Neural cell (in vitro differentiated cells): ENCODE results near the gene CELSR2. TPM values are rescaled to one million over a fixed set of nuclear protein-coding genes. Genes with fewer than 3 reads are reported as not detected.

Experiments
- H2AFZ ChIP-seq: fragments of 200-600, 300-800 bp; sonication (generic), shearing (Covaris generic); 2 replicates; pipeline ENCODE4 v1.6.0; 2014; ENCODE audit warnings: low read depth, mild to moderate bottlenecking, antibody characterized with exemption, low read length, moderate library complexity
- H3F3A ChIP-seq: fragments of 200-600 bp; shearing (Covaris generic); 2 replicates; pipeline ENCODE4 v1.6.1; 2016; ENCODE audit warnings: mild to moderate bottlenecking, moderate library complexity, mixed read lengths, antibody characterized with exemption, low read length; ENCODE audit not compliant: insufficient read depth, poor library complexity, severe bottlenecking
- H3K27ac ChIP-seq: fragments of 200-600, 300-800 bp; sonication (generic), shearing (Covaris generic); 2 replicates; pipeline ENCODE4 v1.5.1; 2014; ENCODE audit warnings: mild to moderate bottlenecking, low read length, moderate library complexity
- H3K27me3 ChIP-seq: fragments of 300-800, 200-600 bp; sonication (generic), shearing (Covaris generic); 2 replicates; pipeline ENCODE4 v1.6.0; 2014; ENCODE audit warnings: mild to moderate bottlenecking, low read depth, low read length, moderate library complexity; ENCODE audit not compliant: insufficient read depth
- H3K36me3 ChIP-seq: fragments of 300-800, 200-600 bp; sonication (generic), shearing (Covaris generic); 2 replicates; pipeline ENCODE4 v1.5.1; 2014; ENCODE audit warnings: mild to moderate bottlenecking, antibody characterized with exemption, low read length, moderate library complexity; ENCODE audit not compliant: insufficient read depth
- H3K4me2 ChIP-seq: fragments of 300-800, 200-600 bp; sonication (generic), shearing (Covaris generic); 2 replicates; pipeline ENCODE4 v1.6.0; 2014; ENCODE audit warnings: mild to moderate bottlenecking, low read length
- H3K4me3 ChIP-seq: fragments of 300-800, 200-600 bp; sonication (generic), shearing (Covaris generic); 2 replicates; pipeline ENCODE4 v1.5.1; 2014; ENCODE audit warnings: mild to moderate bottlenecking, low read length, moderate library complexity
- H3K79me2 ChIP-seq: fragments of 200-600 bp; shearing (Covaris generic); replicated peaks from 2 replicates; pipeline ENCODE4 v1.6.0; 2014; ENCODE audit warnings: mild to moderate bottlenecking, low read length, moderate library complexity; ENCODE audit not compliant: insufficient read depth
- H3K9ac ChIP-seq: fragments of 300-800, 200-600 bp; sonication (generic), shearing (Covaris generic); 2 replicates; pipeline ENCODE4 v1.6.1; 2016; ENCODE audit warnings: mild to moderate bottlenecking, low read length, mixed read lengths
- H3K9me2 ChIP-seq: fragments of 200-600 bp; shearing (Covaris generic); 2 replicates; pipeline ENCODE4 v1.6.1; 2016; ENCODE audit warnings: mild to moderate bottlenecking, low read length, mixed read lengths; ENCODE audit not compliant: insufficient read depth
- H3K9me3 ChIP-seq: fragments of 200-600, 300-800 bp; sonication (generic), shearing (Covaris generic); 2 replicates; pipeline ENCODE4 v1.6.1; 2016; ENCODE audit warnings: mild to moderate bottlenecking, mixed run types, low read length, moderate library complexity, mixed read lengths
- H4K20me1 ChIP-seq: fragments of 200-600 bp; shearing (Covaris generic); 2 replicates; pipeline ENCODE4 v1.6.1; 2016; ENCODE audit warnings: mild to moderate bottlenecking, mixed run types; ENCODE audit not compliant: insufficient read depth
- CTCF ChIP-seq: fragments of 450-650 bp; IDR thresholded peaks from 2 replicates; pipeline ENCODE4 v1.5.1; 2014; ENCODE audit warnings: antibody characterized with exemption, mild to moderate bottlenecking, moderate library complexity; ENCODE audit not compliant: poor library complexity, severe bottlenecking
- EP300 ChIP-seq: fragments of 450-650 bp; conservative IDR thresholded peaks from 2 replicates; pipeline ENCODE4 v1.6.1; 2014; ENCODE audit warnings: antibody characterized with exemption, mild to moderate bottlenecking, moderate library complexity; ENCODE audit not compliant: poor library complexity, severe bottlenecking
- EZH2 ChIP-seq: fragments of 200-600, 300-800 bp; shearing (Covaris generic), sonication (generic); IDR thresholded peaks from 2 replicates; pipeline ENCODE4 v1.6.1; 2014; ENCODE audit warnings: antibody characterized with exemption, low read length, borderline replicate concordance, mild to moderate bottlenecking; ENCODE audit not compliant: insufficient read depth, poor library complexity, severe bottlenecking
- MXI1 ChIP-seq: fragments of 450-650 bp; conservative IDR thresholded peaks from 2 replicates; pipeline ENCODE4 v1.6.1; 2014; ENCODE audit warnings: antibody characterized with exemption, mild to moderate bottlenecking; ENCODE audit not compliant: poor library complexity, severe bottlenecking
- POLR2AphosphoS5 ChIP-seq: IDR thresholded peaks from 2 replicates; pipeline ENCODE4 v1.6.1; 2012
- RAD21 ChIP-seq: fragments of 450-650 bp; conservative IDR thresholded peaks from 2 replicates; pipeline ENCODE4 v1.6.1; 2014; ENCODE audit warnings: antibody characterized with exemption, mild to moderate bottlenecking, moderate library complexity
- REST ChIP-seq: IDR thresholded peaks from 2 replicates; pipeline ENCODE4 v1.6.1; 2012; ENCODE audit warnings: borderline replicate concordance
- SMC3 ChIP-seq: fragments of 450-650 bp; conservative IDR thresholded peaks from 2 replicates; pipeline ENCODE4 v1.6.1; 2014; ENCODE audit warnings: antibody characterized with exemption, mild to moderate bottlenecking, moderate library complexity; ENCODE audit not compliant: poor library complexity
- TAF1 ChIP-seq: IDR thresholded peaks from 2 replicates; pipeline ENCODE4 v1.6.1; 2012; ENCODE audit warnings: low read depth
- polyA plus RNA-seq: library from polyadenylated mRNA; depleted of rRNA; stranded (reverse); fragments of >200 nt; gene quantifications from 2 replicates; pipeline ENCODE4 v1.2.3, GENCODE V29; 2014

Gene CELSR2
- polyA plus RNA-seq, 1 donor from 2014 or later: 7.9 TPM

- H3K4me2 ChIP-seq: no peak within 1 kb of the TSS
- no peaks in the 10 kb centered on the region for H3K9me3 ChIP-seq
- H3K36me3 ChIP-seq: no peaks in the 10 kb centered on the region
- H3K4me3 ChIP-seq: no peak within 1 kb of the TSS
- no peaks in the 10 kb centered on the region for H3F3A ChIP-seq
- no peaks in the 10 kb centered on the region for H4K20me1 ChIP-seq
- no peaks in the 10 kb centered on the region for H3K27me3 ChIP-seq
- TF ChIP-seq CTCF (no peak), EZH2 (no peak), EP300 (no peak), RAD21 (no peak), REST (no peak), SMC3 (no peak), TAF1 (no peak), POLR2AphosphoS5 (no peak)
- H2AFZ ChIP-seq: no peak within 1 kb of the TSS
- no peak within 1 kb of the TSS for H3K27ac ChIP-seq
- no peak within 1 kb of the TSS for H3K9ac ChIP-seq
- H3K79me2 ChIP-seq: no peaks in the 10 kb centered on the region
- no peaks in the 10 kb centered on the region for H3K9me2 ChIP-seq
These were observed 57.5 kb downstream of the CELSR2 start, which contains the start of gene MYBPHL for GRCh38 chr1:109306832-109307273. MYBPHL (minus strand) TSS chr1:109307011; CDS start chr1:109306991, 20 bp downstream.

- no peak overlapping the region for H3K9ac ChIP-seq
- H3K36me3 ChIP-seq: no peaks in the 10 kb centered on the region
- no peaks in the 10 kb centered on the region for H3K27me3 ChIP-seq
- H4K20me1 ChIP-seq: no peaks in the 10 kb centered on the region
- no peaks in the 10 kb centered on the region for H3K9me3 ChIP-seq
- no peak overlapping the region for H3K4me2 ChIP-seq
- no peak overlapping the region for H3K4me3 ChIP-seq
- H3K27ac ChIP-seq: no peak overlapping the region
- no peaks in the 10 kb centered on the region for H3K9me2 ChIP-seq
- H2AFZ ChIP-seq: no peak overlapping the region
- TF ChIP-seq MXI1: no peak
- TF ChIP-seq RAD21: no peak
- TF ChIP-seq TAF1: no peak
- TF ChIP-seq POLR2AphosphoS5: peak; percentile 5
- no peak for TF ChIP-seq EP300
- TF ChIP-seq CTCF: no peak
- no peak for TF ChIP-seq SMC3
- no peaks in the 10 kb centered on the region for H3F3A ChIP-seq
- no peaks in the 10 kb centered on the region for H3K79me2 ChIP-seq
These were observed 58.1 kb downstream of the CELSR2 start for GRCh38 chr1:109307274-109308021.
